GM12892 (cell line): ENCODE results near the gene PAX9.

ENCODE experiments used
- POLR2A ChIP-seq: IDR thresholded peaks from 2 replicates; pipeline ENCODE4 v1.6.1; 2011; ENCODE audit warnings: low read depth, low read length, control low read depth
- POLR2AphosphoS5 ChIP-seq: IDR thresholded peaks from 2 replicates; pipeline ENCODE4 v1.6.1; 2011; ENCODE audit warnings: low read depth, low read length, control low read depth
- TAF1 ChIP-seq: IDR thresholded peaks from 2 replicates; pipeline ENCODE4 v1.6.1; 2011; ENCODE audit warnings: low read depth, mild to moderate bottlenecking, control low read depth, low read length, borderline replicate concordance

DNA sequence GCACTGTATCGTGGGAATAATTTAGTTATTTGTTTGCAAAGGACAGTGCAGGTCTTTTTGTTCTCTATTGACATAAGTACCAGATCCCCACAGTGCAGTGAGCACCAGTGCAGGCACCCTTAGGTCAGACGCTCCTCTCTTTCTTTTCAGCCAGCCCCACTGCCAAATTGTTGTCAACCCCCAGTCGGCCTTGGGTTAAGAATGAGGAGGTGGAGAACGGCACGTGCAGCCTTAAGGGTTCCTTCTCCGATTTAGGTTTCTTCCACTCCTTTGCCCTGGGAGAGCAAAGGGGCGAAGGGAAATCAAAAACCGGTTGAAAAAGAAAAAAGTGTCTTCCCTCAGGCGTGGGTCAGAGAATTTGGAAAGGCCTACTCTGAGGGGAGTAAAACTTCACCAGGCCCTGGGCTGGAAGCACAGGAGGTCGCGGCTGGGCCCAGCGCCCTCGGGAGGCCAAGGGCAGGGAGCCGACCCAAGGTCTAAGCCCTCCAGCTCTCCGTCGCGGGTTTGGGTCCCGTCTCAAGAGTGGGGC, 4.3 kb downstream of the PAX9 start:
- TF ChIP-seq POLR2A (no peak), TAF1 (no peak), POLR2AphosphoS5 (no peak)
